GM21423 (cell line): ENCODE data around the gene PCIF1.
"Not testable (repeated sequence)": the region's sequence is repeated elsewhere in the genome, so short reads cannot be mapped to it uniquely, and the experiment has no call there.

Experiments
- ATAC-seq: cut with Tn5 transposase; IDR thresholded peaks from one replicate; pipeline ENCODE4 v1.9.1; 2021; ENCODE audit warnings: mild to moderate bottlenecking, moderate library complexity; ENCODE audit not compliant: unreplicated experiment

PCIF1 gene

GRCh38 chr20:45934586-45935415 is at the start of gene PCIF1:
Gene PCIF1 (plus strand): TSS chr20:45934683. CDS start chr20:45939000, 4,317 bp downstream.
- peak; percentile 76 for ATAC-seq

- ATAC-seq = no peak
Measured at GRCh38 chr20:45886590-45887345, 47.7 kb upstream of the PCIF1 start.

GRCh38 chr20:45887346-45887715 is 47.2 kb upstream of the PCIF1 start, which contains the start of gene SPATA25:
Gene SPATA25 (minus strand): TSS chr20:45887622. CDS start chr20:45887590, 32 bp downstream.
- ATAC-seq = no peak

GRCh38 chr20:45888681-45889080 is 45.8 kb upstream of the PCIF1 start:
- ATAC-seq = no peak

GRCh38 chr20:45890077-45890984 is 44.2 kb upstream of the PCIF1 start:
- ATAC-seq = peak; percentile 14

- ATAC-seq = peak; percentile 74
Measured at GRCh38 chr20:45890985-45891983, 43.2 kb upstream of the PCIF1 start, which contains the start of the genes CTSA and NEURL2. Gene CTSA (plus strand): TSS chr20:45891335. CDS start chr20:45891569, 234 bp downstream. Gene NEURL2 (minus strand): TSS chr20:45891208. CDS start chr20:45890991, 217 bp downstream.

- no peak for ATAC-seq
Measured at GRCh38 chr20:45892049-45892825, 42.2 kb upstream of the PCIF1 start.

GRCh38 chr20:45892828-45893500 is 41.5 kb upstream of the PCIF1 start:
- ATAC-seq = no peak

GRCh38 chr20:45893831-45894230 is 40.7 kb upstream of the PCIF1 start:
- no peak for ATAC-seq

- no peak for ATAC-seq
Measured at GRCh38 chr20:45894797-45895196, 39.7 kb upstream of the PCIF1 start.

- no peak for ATAC-seq
Measured at GRCh38 chr20:45896641-45897161, 37.8 kb upstream of the PCIF1 start.

GRCh38 chr20:45897289-45897688 is 37.2 kb upstream of the PCIF1 start:
- no peak for ATAC-seq

GRCh38 chr20:45897692-45898091 is 36.8 kb upstream of the PCIF1 start:
- no peak for ATAC-seq

GRCh38 chr20:45898285-45898684 is 36.2 kb upstream of the PCIF1 start:
- ATAC-seq = no peak

- ATAC-seq = no peak
Measured at GRCh38 chr20:45899046-45899835, 35.2 kb upstream of the PCIF1 start.

GRCh38 chr20:45901332-45901731 is 33.2 kb upstream of the PCIF1 start:
- not testable (repeated sequence) for ATAC-seq

- no peak for ATAC-seq
Measured at GRCh38 chr20:45902199-45902701, 32.2 kb upstream of the PCIF1 start.
